Endothelial cell of umbilical vein (primary cell): ENCODE results near the gene GLCE. TPM values are rescaled to one million over a fixed set of nuclear protein-coding genes. Genes with fewer than 3 reads are reported as not detected.

Experiments used
- BruUV-seq: library from RNA; stranded (reverse); fragments of 400-500 nt; replicated peaks from 2 replicates; lab custom pipeline; 2021; lab: Mats Ljungman, UMichigan
- CTCF ChIA-PET: fragments of 300-600, 350-600 bp; sonication (Branson Sonifier 250); formaldehyde crosslinking; loops from one replicate; lab custom pipeline; 2021; ENCODE audit warnings: antibody characterized with exemption, inconsistent platforms; lab: Charles Lee
- POLR2A ChIA-PET: fragments of 300-600, 350-600 bp; sonication (Branson Sonifier 250); formaldehyde crosslinking; loops from one replicate; lab custom pipeline; 2021; ENCODE audit warnings: antibody characterized with exemption, inconsistent platforms; lab: Charles Lee
- DNase-seq: peaks from one replicate; pipeline ENCODE4 v3.0.0-alpha.2; 2011; ENCODE audit warnings: low read depth, low spot score
- FAIRE-seq: peaks from 2 replicates; lab custom pipeline; 2011; peaks lifted over from hg19 to GRCh38; lab: Jason Lieb, UNC
- H2AFZ ChIP-seq: 2 replicates; pipeline ENCODE4 v1.6.0; 2012; ENCODE audit warnings: low read depth, low read length, control low read depth, inconsistent platforms
- H3K27ac ChIP-seq: 2 replicates; pipeline ENCODE4 v1.5.1; 2011; ENCODE audit warnings: low read depth, mild to moderate bottlenecking, control low read depth, low read length, moderate library complexity; ENCODE audit not compliant: insufficient read depth
- H3K27me3 ChIP-seq, 2 experiments: 2 replicates each; pipeline versions ENCODE4 v1.6.0 to v1.6.1; 2011; ENCODE audit warnings: low read length in 2 of 2, mixed read lengths in 1 of 2; ENCODE audit not compliant: control insufficient read depth in 2 of 2, insufficient read depth in 2 of 2
- H3K36me3 ChIP-seq, 2 experiments: 2 replicates in 1 of 2; 3 replicates in 1 of 2; pipeline ENCODE4 v1.5.1; 2011; ENCODE audit warnings: low read length in 2 of 2, mild to moderate bottlenecking in 1 of 2, moderate library complexity in 1 of 2; ENCODE audit not compliant: control insufficient read depth in 2 of 2, insufficient read depth in 2 of 2; ENCODE audit errors: extremely low read depth in 1 of 2
- H3K4me1 ChIP-seq: 3 replicates; pipeline ENCODE4 v1.5.1; 2011; ENCODE audit warnings: mild to moderate bottlenecking, low read length; ENCODE audit not compliant: control insufficient read depth, insufficient read depth; ENCODE audit errors: extremely low read depth
- H3K4me2 ChIP-seq: 2 replicates; pipeline ENCODE4 v1.6.1; 2011; ENCODE audit warnings: low read length, control low read depth, mixed read lengths; ENCODE audit not compliant: insufficient read depth
- H3K4me3 ChIP-seq, 3 experiments: fragments of 200-600 bp in 1 of 3; sonication (generic), shearing (Covaris generic) in 1 of 3; replicated peaks in 1 of 3; 2 replicates each; pipeline ENCODE4 v1.5.1; 2011 to 2016; ENCODE audit warnings: control low read depth in 3 of 3, low read length in 3 of 3, mild to moderate bottlenecking in 2 of 3, inconsistent platforms in 1 of 3, low read depth in 1 of 3, moderate library complexity in 1 of 3; ENCODE audit not compliant: insufficient read depth in 1 of 3
- H3K79me2 ChIP-seq: 2 replicates; pipeline ENCODE4 v1.6.0; 2012; ENCODE audit warnings: low read length, inconsistent platforms; ENCODE audit not compliant: control insufficient read depth, insufficient read depth
- H3K9ac ChIP-seq: replicated peaks from 2 replicates; pipeline ENCODE3; 2011; ENCODE audit warnings: low read length, control low read depth; ENCODE audit not compliant: insufficient read depth; ENCODE audit errors: extremely low read depth
- H3K9me1 ChIP-seq: replicated peaks from 3 replicates; pipeline ENCODE4 v1.6.0; 2011; ENCODE audit warnings: mild to moderate bottlenecking, low read length; ENCODE audit not compliant: control insufficient read depth, insufficient read depth; ENCODE audit errors: extremely low read depth
- H3K9me3 ChIP-seq: replicated peaks from 2 replicates; pipeline ENCODE4 v1.5.1; 2012; ENCODE audit warnings: low read length, inconsistent platforms; ENCODE audit not compliant: control insufficient read depth, insufficient read depth
- H4K20me1 ChIP-seq: replicated peaks from 2 replicates; pipeline ENCODE3; 2011; ENCODE audit warnings: mild to moderate bottlenecking, low read length; ENCODE audit not compliant: control insufficient read depth, insufficient read depth; ENCODE audit errors: extremely low read depth
- EZH2 ChIP-seq: IDR thresholded peaks from 2 replicates; pipeline ENCODE4 v1.6.1; 2012; ENCODE audit warnings: borderline replicate concordance, low read depth, mild to moderate bottlenecking, moderate library complexity, low read length, inconsistent platforms; ENCODE audit not compliant: severe bottlenecking
- FOS ChIP-seq: IDR thresholded peaks from 2 replicates; pipeline ENCODE4 v1.6.1; 2011; ENCODE audit warnings: mild to moderate bottlenecking, low read length, moderate library complexity, borderline replicate concordance; ENCODE audit not compliant: insufficient read depth
- GATA2 ChIP-seq: IDR thresholded peaks from 2 replicates; pipeline ENCODE4 v1.7.0; 2011; ENCODE audit warnings: low read depth, mild to moderate bottlenecking, moderate library complexity, mixed read lengths, low read length; ENCODE audit not compliant: insufficient read length, insufficient read depth
- JUN ChIP-seq: IDR thresholded peaks from 2 replicates; pipeline ENCODE4 v1.6.1; 2011; ENCODE audit warnings: borderline replicate concordance, low read depth; ENCODE audit not compliant: insufficient read length, insufficient read depth
- MYC ChIP-seq: IDR thresholded peaks from one replicate; pipeline ENCODE4 v1.6.1; 2011; ENCODE audit warnings: mild to moderate bottlenecking, low read depth, low read length
- POLR2A ChIP-seq: IDR thresholded peaks from 2 replicates; pipeline ENCODE4 v1.6.1; 2012; ENCODE audit warnings: low read depth, mild to moderate bottlenecking, control low read depth, low read length
- POLR2AphosphoS5 ChIP-seq: IDR thresholded peaks from 2 replicates; pipeline ENCODE4 v1.6.1; 2012; ENCODE audit warnings: low read depth, mild to moderate bottlenecking, control low read depth, low read length, moderate library complexity; ENCODE audit not compliant: insufficient read depth
- dilution Hi-C: fragments of 300-500 bp; cut with MboI; formaldehyde crosslinking; loops from one replicate; pipeline ENCODE4 v1.15.0; 2019; ENCODE audit warnings: low sequenced_read_pairs; ENCODE audit not compliant: extremely low pct_ligation_motif_present
- intact Hi-C: fragments of 100-400 bp; cut with micrococcal nuclease; formaldehyde crosslinking; loops from one replicate; pipeline ENCODE4 v1.10.0; 2022
- polyA plus RNA-seq, 4 experiments: library from polyadenylated mRNA; depleted of rRNA in 3 of 4; stranded (reverse) in 3 of 4; unstranded in 1 of 4; fragments of >200 nt; gene quantifications; 2 replicates each; pipeline versions ENCODE4 v1.2.1 to v1.2.3, GENCODE V29; 2011 to 2012; ENCODE audit warnings: missing spikeins in 1 of 4
- total RNA-seq: library from RNA; stranded (reverse); gene quantifications from 2 replicates; pipeline ENCODE4 v1.2.3, GENCODE V29; 2021
- TF ChIP-seq, protein P1 (sequence below): IDR thresholded peaks from 2 replicates; pipeline ENCODE4 v1.6.1; 2011; ENCODE audit not compliant: insufficient read depth, insufficient read length
- TF ChIP-seq, protein P2 (sequence below), 2 donors: IDR thresholded peaks; 1 replicate in 1 of 2; 2 replicates in 1 of 2; pipeline ENCODE4 v1.5.1; 2011; ENCODE audit warnings: low read length in 2 of 2, mild to moderate bottlenecking in 2 of 2, moderate library complexity in 2 of 2, control low read depth in 1 of 2, inconsistent platforms in 1 of 2, low read depth in 1 of 2; ENCODE audit not compliant: insufficient read depth in 1 of 2; ENCODE audit errors: extremely low read depth in 1 of 2

Gene GLCE
- total and polyA plus RNA-seq, 2 donors (not counting 3 experiments of a cell fraction or from before 2014, with no cell fraction given): 48.1 to 86.6 TPM

DNA sequence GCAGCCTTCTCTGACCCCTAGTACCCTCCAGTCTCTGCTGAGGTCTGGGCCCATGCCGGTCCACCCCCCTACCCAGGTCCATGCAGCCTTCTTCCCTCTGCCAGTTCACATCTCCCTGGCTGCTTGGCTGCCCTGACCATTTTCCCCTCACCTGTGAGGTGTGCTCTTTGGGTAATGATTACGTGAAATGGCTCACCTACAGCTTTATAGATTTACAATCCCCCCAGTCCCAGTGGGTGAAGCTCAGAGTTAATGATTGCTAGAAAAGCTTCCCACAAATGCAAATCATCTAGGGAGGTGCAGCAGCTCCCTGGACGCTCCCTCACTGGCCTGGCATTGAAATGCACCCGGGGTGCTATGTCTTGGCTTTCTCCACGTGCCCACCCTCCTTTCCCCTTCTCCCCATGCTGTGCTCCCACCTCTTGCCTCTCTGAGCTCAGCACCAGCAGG lies 157.0 kb downstream of the GLCE start:
- no peaks in the 10 kb centered on the region for H3K36me3 ChIP-seq
- no peaks in the 10 kb centered on the region for H3K79me2 ChIP-seq
- TF ChIP-seq POLR2A (no peak), EZH2 (no peak), MYC (no peak), JUN (no peak), POLR2AphosphoS5 (no peak), FOS (no peak), GATA2 (no peak)
- TF ChIP-seq, protein P1, sequence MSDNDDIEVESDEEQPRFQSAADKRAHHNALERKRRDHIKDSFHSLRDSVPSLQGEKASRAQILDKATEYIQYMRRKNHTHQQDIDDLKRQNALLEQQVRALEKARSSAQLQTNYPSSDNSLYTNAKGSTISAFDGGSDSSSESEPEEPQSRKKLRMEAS: no peak
- TF ChIP-seq, protein P2, sequence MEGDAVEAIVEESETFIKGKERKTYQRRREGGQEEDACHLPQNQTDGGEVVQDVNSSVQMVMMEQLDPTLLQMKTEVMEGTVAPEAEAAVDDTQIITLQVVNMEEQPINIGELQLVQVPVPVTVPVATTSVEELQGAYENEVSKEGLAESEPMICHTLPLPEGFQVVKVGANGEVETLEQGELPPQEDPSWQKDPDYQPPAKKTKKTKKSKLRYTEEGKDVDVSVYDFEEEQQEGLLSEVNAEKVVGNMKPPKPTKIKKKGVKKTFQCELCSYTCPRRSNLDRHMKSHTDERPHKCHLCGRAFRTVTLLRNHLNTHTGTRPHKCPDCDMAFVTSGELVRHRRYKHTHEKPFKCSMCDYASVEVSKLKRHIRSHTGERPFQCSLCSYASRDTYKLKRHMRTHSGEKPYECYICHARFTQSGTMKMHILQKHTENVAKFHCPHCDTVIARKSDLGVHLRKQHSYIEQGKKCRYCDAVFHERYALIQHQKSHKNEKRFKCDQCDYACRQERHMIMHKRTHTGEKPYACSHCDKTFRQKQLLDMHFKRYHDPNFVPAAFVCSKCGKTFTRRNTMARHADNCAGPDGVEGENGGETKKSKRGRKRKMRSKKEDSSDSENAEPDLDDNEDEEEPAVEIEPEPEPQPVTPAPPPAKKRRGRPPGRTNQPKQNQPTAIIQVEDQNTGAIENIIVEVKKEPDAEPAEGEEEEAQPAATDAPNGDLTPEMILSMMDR (IDR thresholded peaks at IDR 0.05; ENCODE audit: extremely low read depth in 1 of 2, insufficient read depth in 1 of 2, low read depth in 1 of 2, low read length in 2 of 2): no peak
- H2AFZ ChIP-seq: no peak overlapping the region
- H3K4me1 ChIP-seq: no peaks in the 10 kb centered on the region
- no peaks in the 10 kb centered on the region for H3K9me3 ChIP-seq
- intact Hi-C loops (no loop called here), dilution Hi-C loops (no loop called here)
- FAIRE-seq (no peak), DNase-seq (no peak)
- no peaks in the 10 kb centered on the region for H3K27me3 ChIP-seq
- H3K9ac ChIP-seq: no peak overlapping the region
- ChIA-PET CTCF (no interaction called here), POLR2A (no interaction called here)
- H4K20me1 ChIP-seq: no peaks in the 10 kb centered on the region
- H3K4me3 ChIP-seq: no peak overlapping the region
- H3K27ac ChIP-seq: no peak overlapping the region
- BruUV-seq: no TSS peak
- no peak overlapping the region for H3K4me2 ChIP-seq
- H3K9me1 ChIP-seq: no peaks in the 10 kb centered on the region
